Upper lobe of left lung (tissue), 4 donors: Measurements from ENCODE around the gene ANO2.

Experiments used
- CTCF ChIP-seq, 6 experiments: fragments of 450-650 bp in 4 of 6; fragments of 200-600 bp in 2 of 6; sonication (generic) in 2 of 6; IDR thresholded peaks; one replicate each; pipeline ENCODE4 v1.5.1; 2016 to 2019; ENCODE audit warnings: antibody characterized with exemption in 6 of 6
- EP300 ChIP-seq, 4 donors: sonication (generic); formaldehyde crosslinking; IDR thresholded peaks; one replicate each; pipeline ENCODE4 v1.5.1; 2017; ENCODE audit warnings: antibody characterized with exemption in 4 of 4, control low read depth in 2 of 4

- TF ChIP-seq CTCF (IDR thresholded peaks at IDR 0.05) (no peak), EP300 (IDR thresholded peaks at IDR 0.05) (no peak)
These were observed 236.7 kb downstream of the ANO2 start for GRCh38 chr12:5708371-5708770.
